SIG-M5 (cell line): ENCODE results near the gene ZNF497.
"Not testable (repeated sequence)": the region's sequence is repeated elsewhere in the genome, so short reads cannot be mapped to it uniquely, and the experiment has no call there.

Experiments used
- DNase-seq: peaks from one replicate; lab custom pipeline; 2025; lab: John Stamatoyannopoulos, UW

ZNF497 gene

GRCh38 chr19:58362272-58362994 is at the start of gene ZNF497:
Gene ZNF497 (minus strand): TSS chr19:58362751. CDS start chr19:58357635, 5,116 bp downstream.
- DNase-seq, result peak; percentile 56

- DNase-seq, result no peak
Measured at GRCh38 chr19:58409010-58409790, 46.6 kb upstream of the ZNF497 start.

GRCh38 chr19:58408152-58409009 is 45.8 kb upstream of the ZNF497 start, which contains the start of gene ZNF584:
Gene ZNF584 (plus strand): TSS chr19:58408649. CDS start chr19:58409148, 499 bp downstream.
- peak; percentile 85 for DNase-seq

GRCh38 chr19:58407658-58408151 is 45.2 kb upstream of the ZNF497 start:
- no peak for DNase-seq

GRCh38 chr19:58406818-58407657 is 44.5 kb upstream of the ZNF497 start:
- DNase-seq, result no peak

GRCh38 chr19:58403920-58404478 is 41.4 kb upstream of the ZNF497 start:
- DNase-seq, result not testable (repeated sequence)

GRCh38 chr19:58401840-58402421 is 39.4 kb upstream of the ZNF497 start:
- DNase-seq, result no peak

GRCh38 chr19:58400916-58401839 is 38.6 kb upstream of the ZNF497 start:
- peak; percentile 92 for DNase-seq

- DNase-seq, result no peak
Measured at GRCh38 chr19:58400316-58400915, 37.9 kb upstream of the ZNF497 start.

GRCh38 chr19:58399903-58400302 is 37.4 kb upstream of the ZNF497 start:
- DNase-seq, result no peak

- no peak for DNase-seq
Measured at GRCh38 chr19:58398545-58398944, 36.0 kb upstream of the ZNF497 start.

- DNase-seq, result no peak
Measured at GRCh38 chr19:58398087-58398486, 35.5 kb upstream of the ZNF497 start.

- no peak for DNase-seq
Measured at GRCh38 chr19:58397533-58398037, 35.0 kb upstream of the ZNF497 start.

- no peak for DNase-seq
Measured at GRCh38 chr19:58396691-58397532, 34.4 kb upstream of the ZNF497 start.

GRCh38 chr19:58395979-58396627 is 33.6 kb upstream of the ZNF497 start:
- DNase-seq, result no peak

GRCh38 chr19:58395220-58395978 is 32.8 kb upstream of the ZNF497 start, which contains the start of gene RNF225:
Gene RNF225 (plus strand): TSS chr19:58395656. CDS start chr19:58396090, 434 bp downstream.
- DNase-seq, result no peak
